PC-3 (cell line): ENCODE data around the gene ZFYVE27. TPM values are rescaled to one million over a fixed set of nuclear protein-coding genes. Genes with fewer than 3 reads are reported as not detected.

Experiments
- ATAC-seq: fragments of 200-7000 bp; cut with Tn5 transposase; 2 replicates; pipeline ENCODE4 v1.9.1; 2020; ENCODE audit warnings: mild to moderate bottlenecking, moderate library complexity
- BruUV-seq: library from RNA; stranded (reverse); fragments of 400-500 nt; replicated peaks from 2 replicates; lab custom pipeline; 2021; lab: Mats Ljungman, UMichigan
- CTCF ChIA-PET: fragments of 300-600 bp; sonication (Branson Sonifier 250); formaldehyde crosslinking; loops from one replicate; lab custom pipeline; 2022; ENCODE audit warnings: antibody characterized with exemption; lab: Charles Lee
- POLR2A ChIA-PET: fragments of 300-600 bp; sonication (Branson Sonifier 250); formaldehyde crosslinking; loops from one replicate; lab custom pipeline; 2022; ENCODE audit warnings: antibody characterized with exemption; ENCODE audit not compliant: unreplicated experiment; lab: Charles Lee
- DNase-seq: peaks from one replicate; pipeline ENCODE4 v3.0.0-alpha.2; 2015
- H2AFZ ChIP-seq: fragments of 300-600 bp; sonication (generic); 2 replicates; pipeline ENCODE4 v1.6.0; 2016; ENCODE audit warnings: antibody characterized with exemption, low read length
- H3F3A ChIP-seq: fragments of 300-600 bp; sonication (generic); one replicate; pipeline ENCODE4 v1.6.0; 2017; ENCODE audit warnings: antibody characterized with exemption, low read length, control low read depth, mild to moderate bottlenecking; ENCODE audit not compliant: unreplicated experiment
- H3K27ac ChIP-seq: fragments of 300-600 bp; sonication (generic); 2 replicates; pipeline ENCODE4 v1.5.1; 2016; ENCODE audit warnings: mild to moderate bottlenecking, low read length
- H3K27me3 ChIP-seq: fragments of 300-600 bp; sonication (generic); 2 replicates; pipeline ENCODE4 v1.6.1; 2016; ENCODE audit warnings: low read length, mixed read lengths
- H3K36me3 ChIP-seq: fragments of 300-600 bp; sonication (generic); 2 replicates; pipeline ENCODE4 v1.6.1; 2016; ENCODE audit warnings: low read depth, mixed run types, low read length, mixed read lengths
- H3K4me1 ChIP-seq: fragments of 300-600 bp; sonication (generic); 2 replicates; pipeline ENCODE4 v1.5.1; 2016; ENCODE audit warnings: low read length; ENCODE audit not compliant: insufficient read depth
- H3K4me2 ChIP-seq: fragments of 300-600 bp; sonication (generic); 2 replicates; pipeline ENCODE4 v1.6.0; 2016; ENCODE audit warnings: low read length
- H3K4me3 ChIP-seq: fragments of 300-600 bp; sonication (generic); 2 replicates; pipeline ENCODE4 v1.5.1; 2016; ENCODE audit warnings: mild to moderate bottlenecking, low read length, mixed read lengths
- H3K79me2 ChIP-seq: fragments of 300-600 bp; sonication (generic); 2 replicates; pipeline ENCODE4 v1.6.1; 2017; ENCODE audit warnings: low read length, mixed read lengths
- H3K9ac ChIP-seq: fragments of 300-600 bp; sonication (generic); 2 replicates; pipeline ENCODE4 v1.6.0; 2016; ENCODE audit warnings: mild to moderate bottlenecking, low read length
- H3K9me2 ChIP-seq: fragments of 300-600 bp; sonication (generic); replicated peaks from 2 replicates; pipeline ENCODE4 v1.6.1; 2016; ENCODE audit warnings: mixed run types, low read length, mixed read lengths
- H3K9me3 ChIP-seq: fragments of 300-600 bp; sonication (generic); 2 replicates; pipeline ENCODE4 v1.6.1; 2016; ENCODE audit warnings: low read length, mixed read lengths
- H4K20me1 ChIP-seq: fragments of 300-600 bp; sonication (generic); 2 replicates; pipeline ENCODE4 v1.6.1; 2016; ENCODE audit warnings: low read length, mixed read lengths
- CTCF ChIP-seq: fragments of 300-600 bp; sonication (generic); conservative IDR thresholded peaks from 2 replicates; pipeline ENCODE4 v1.5.1; 2017; ENCODE audit warnings: antibody characterized with exemption, low read depth, mild to moderate bottlenecking, low read length
- EZH2 ChIP-seq: fragments of 300-600 bp; sonication (generic); IDR thresholded peaks from one replicate; pipeline ENCODE4 v1.6.1; 2017; ENCODE audit warnings: antibody characterized with exemption, mild to moderate bottlenecking, low read length; ENCODE audit not compliant: unreplicated experiment
- EZH2phosphoT487 ChIP-seq: fragments of 300-600 bp; sonication (generic); IDR thresholded peaks from 2 replicates; pipeline ENCODE4 v1.6.1; 2018; ENCODE audit warnings: mild to moderate bottlenecking, antibody characterized with exemption, low read length, borderline replicate concordance
- intact Hi-C: fragments of 100-400 bp; cut with micrococcal nuclease; formaldehyde crosslinking; loops from 2 replicates; pipeline ENCODE4 v1.9.0; 2023
- total RNA-seq: library from RNA; depleted of rRNA; stranded (reverse); fragments of >200 nt; gene quantifications from 2 replicates; pipeline ENCODE4 v1.2.3, GENCODE V29; 2014

Gene ZFYVE27
- total RNA-seq, 1 experiment from 2014 or later: 13.1 TPM

- H3F3A ChIP-seq: no peaks in the 10 kb centered on the region
- H3K9me2 ChIP-seq: no peaks in the 10 kb centered on the region
- H3K9ac ChIP-seq: no peak overlapping the region
- peaks cover 45% of the 10 kb centered on the region for H3K79me2 ChIP-seq
- ChIA-PET POLR2A (no interaction called here), CTCF (no interaction called here)
- peak overlapping the region; percentile 83; the same call in 1 of the 2 replicates for H3K4me3 ChIP-seq
- no peak overlapping the region for H2AFZ ChIP-seq
- intact Hi-C loops: no loop called here
- TF ChIP-seq CTCF (no peak), EZH2phosphoT487 (no peak), EZH2 (no peak)
- peak overlapping the region; percentile 93 for H3K4me2 ChIP-seq
- H3K27ac ChIP-seq: no peak overlapping the region
- ATAC-seq: no peak
- no peaks in the 10 kb centered on the region for H4K20me1 ChIP-seq
- peaks cover 6% of the 10 kb centered on the region; the same call in 1 of the 2 replicates for H3K36me3 ChIP-seq
- no peak for DNase-seq
- no peaks in the 10 kb centered on the region for H3K27me3 ChIP-seq
- no peaks in the 10 kb centered on the region for H3K9me3 ChIP-seq
- no TSS peak for BruUV-seq
- peaks cover 9% of the 10 kb centered on the region for H3K4me1 ChIP-seq
These were observed 1.7 kb downstream of the ZFYVE27 start for GRCh38 chr10:97738616-97739015.

- Histone ChIP-seq H4K20me1 (no peaks in the 10 kb centered on the region), H3K4me1 (peaks cover 9% of the 10 kb centered on the region), H3K27ac (no peak overlapping the region), H3K4me2 (no peak overlapping the region), H3F3A (no peaks in the 10 kb centered on the region), H3K9me3 (no peaks in the 10 kb centered on the region), H3K79me2 (peaks cover 46% of the 10 kb centered on the region), H3K27me3 (no peaks in the 10 kb centered on the region), H3K36me3 (peaks cover 9% of the 10 kb centered on the region; the same call in 1 of the 2 replicates), H2AFZ (no peak overlapping the region), H3K9me2 (no peaks in the 10 kb centered on the region), H3K9ac (no peak overlapping the region), H3K4me3 (no peak overlapping the region)
- CTCF ChIA-PET: no interaction called here
- POLR2A ChIA-PET: no interaction called here
- DNase-seq (no peak), ATAC-seq (no peak)
- intact Hi-C loops: no loop called here
- TF ChIP-seq EZH2phosphoT487 (no peak), CTCF (no peak), EZH2 (no peak)
- BruUV-seq: no TSS peak
These were observed 3.7 kb downstream of the ZFYVE27 start for GRCh38 chr10:97740613-97741012.

- Histone ChIP-seq H3K9ac (no peak overlapping the region), H2AFZ (no peak overlapping the region), H3K36me3 (peaks cover 22% of the 10 kb centered on the region; the same call in 1 of the 2 replicates), H3K4me1 (peaks cover 4% of the 10 kb centered on the region), H4K20me1 (no peaks in the 10 kb centered on the region), H3K9me2 (no peaks in the 10 kb centered on the region), H3K27ac (no peak overlapping the region), H3K4me3 (no peak overlapping the region), H3F3A (no peaks in the 10 kb centered on the region), H3K79me2 (peaks cover 32% of the 10 kb centered on the region), H3K9me3 (no peaks in the 10 kb centered on the region), H3K4me2 (no peak overlapping the region), H3K27me3 (no peaks in the 10 kb centered on the region)
- DNase-seq (no peak), ATAC-seq (no peak)
- ChIA-PET POLR2A (no interaction called here), CTCF (no interaction called here)
- BruUV-seq: no TSS peak
- no peak for TF ChIP-seq EZH2
- TF ChIP-seq EZH2phosphoT487: no peak
- TF ChIP-seq CTCF: no peak
- intact Hi-C loops: no loop called here
These were observed 6.4 kb downstream of the ZFYVE27 start for GRCh38 chr10:97743169-97743943.
